ENCODE measurements around the gene MRPS7.
"Not testable (repeated sequence)": the region's sequence is repeated elsewhere in the genome, so short reads cannot be mapped to it uniquely, and the experiment has no call there.

MRPS7 gene

DNA sequence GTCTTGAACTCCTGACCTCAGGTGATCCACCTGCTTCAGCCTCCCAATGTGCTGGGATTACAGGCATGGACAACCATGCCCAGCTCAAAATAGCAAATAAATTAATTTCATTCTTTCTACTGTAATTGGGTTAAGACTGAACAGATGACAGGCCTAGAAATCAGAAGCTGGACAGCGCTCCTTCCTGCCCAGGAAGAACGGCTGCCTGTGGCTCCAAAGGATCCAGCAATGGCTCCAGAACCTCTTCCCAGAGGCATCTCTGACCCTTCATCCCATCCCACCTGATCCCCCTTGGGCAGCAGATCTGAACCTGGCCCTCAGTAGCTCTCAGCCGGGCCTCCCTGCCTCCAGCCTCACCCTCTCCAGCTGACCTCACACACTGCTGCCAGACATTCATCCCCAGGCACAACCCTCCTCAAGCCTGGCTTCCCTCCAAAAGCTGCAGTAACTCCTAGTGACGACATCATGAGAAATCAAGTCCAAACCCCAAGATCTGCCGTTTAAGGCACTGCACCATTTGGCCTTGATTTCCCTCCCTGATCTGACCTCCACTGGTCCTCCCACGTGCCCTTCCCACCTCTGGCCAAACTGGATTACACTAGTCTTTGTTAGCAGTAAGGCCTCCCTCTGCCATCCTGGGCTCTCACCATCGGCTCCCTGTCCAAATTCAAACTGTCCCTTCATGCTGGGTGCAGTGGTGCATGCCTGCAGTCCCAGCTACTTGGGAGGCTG is 12.5 kb downstream of the MRPS7 start:
- CTCF ChIA-PET, result interaction anchor here (0.6 to 1.4 kb wide), 2 partner anchors 9 to 15 kb away, joined by 5 to 6 read pairs; partner anchors contain the start of gene SLC25A19
- TF ChIP-seq, protein P1, sequence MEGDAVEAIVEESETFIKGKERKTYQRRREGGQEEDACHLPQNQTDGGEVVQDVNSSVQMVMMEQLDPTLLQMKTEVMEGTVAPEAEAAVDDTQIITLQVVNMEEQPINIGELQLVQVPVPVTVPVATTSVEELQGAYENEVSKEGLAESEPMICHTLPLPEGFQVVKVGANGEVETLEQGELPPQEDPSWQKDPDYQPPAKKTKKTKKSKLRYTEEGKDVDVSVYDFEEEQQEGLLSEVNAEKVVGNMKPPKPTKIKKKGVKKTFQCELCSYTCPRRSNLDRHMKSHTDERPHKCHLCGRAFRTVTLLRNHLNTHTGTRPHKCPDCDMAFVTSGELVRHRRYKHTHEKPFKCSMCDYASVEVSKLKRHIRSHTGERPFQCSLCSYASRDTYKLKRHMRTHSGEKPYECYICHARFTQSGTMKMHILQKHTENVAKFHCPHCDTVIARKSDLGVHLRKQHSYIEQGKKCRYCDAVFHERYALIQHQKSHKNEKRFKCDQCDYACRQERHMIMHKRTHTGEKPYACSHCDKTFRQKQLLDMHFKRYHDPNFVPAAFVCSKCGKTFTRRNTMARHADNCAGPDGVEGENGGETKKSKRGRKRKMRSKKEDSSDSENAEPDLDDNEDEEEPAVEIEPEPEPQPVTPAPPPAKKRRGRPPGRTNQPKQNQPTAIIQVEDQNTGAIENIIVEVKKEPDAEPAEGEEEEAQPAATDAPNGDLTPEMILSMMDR (conservative IDR thresholded peaks at IDR 0.05; ENCODE audit: low read depth), result no peak
- peak; percentile 62 for DNase-seq (ENCODE audit: low spot score)
- POLR2A ChIA-PET (ENCODE audit: low non-redundant PET), result no interaction called here
- H3K27ac ChIP-seq, result peak overlapping the region; percentile 89

DNA sequence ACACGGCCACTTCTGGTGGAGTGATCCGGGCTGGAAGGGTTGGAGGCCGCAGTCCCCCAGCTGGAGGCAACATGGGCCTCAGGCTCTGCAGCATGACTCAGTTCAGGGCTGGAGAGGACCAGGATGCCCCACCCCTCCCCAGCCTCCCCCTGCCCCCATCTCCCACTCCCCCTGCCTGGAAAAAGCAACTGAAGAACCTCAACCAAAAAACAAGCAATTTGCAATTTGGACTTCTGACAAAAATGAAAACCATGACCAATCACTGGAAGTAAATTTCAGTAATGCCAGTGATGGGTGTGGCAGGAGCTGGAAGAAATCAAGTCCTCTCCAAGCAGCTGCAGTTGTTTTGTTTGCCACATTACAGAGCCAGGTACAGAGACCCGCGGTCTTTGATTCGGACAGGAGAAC is 16.0 kb downstream of the MRPS7 start:
- peak overlapping the region; percentile 74 for H3K27ac ChIP-seq
- TF ChIP-seq, protein P1 (conservative IDR thresholded peaks at IDR 0.05; ENCODE audit: low read depth), result no peak
- POLR2A ChIA-PET (ENCODE audit: low non-redundant PET), result no interaction called here
- CTCF ChIA-PET, result interaction anchor here (0.6 kb wide), 1 partner anchor 15 kb away, joined by 3 read pairs; no protein-coding TSS in a partner anchor
- DNase-seq (ENCODE audit: low spot score), result no peak

DNA sequence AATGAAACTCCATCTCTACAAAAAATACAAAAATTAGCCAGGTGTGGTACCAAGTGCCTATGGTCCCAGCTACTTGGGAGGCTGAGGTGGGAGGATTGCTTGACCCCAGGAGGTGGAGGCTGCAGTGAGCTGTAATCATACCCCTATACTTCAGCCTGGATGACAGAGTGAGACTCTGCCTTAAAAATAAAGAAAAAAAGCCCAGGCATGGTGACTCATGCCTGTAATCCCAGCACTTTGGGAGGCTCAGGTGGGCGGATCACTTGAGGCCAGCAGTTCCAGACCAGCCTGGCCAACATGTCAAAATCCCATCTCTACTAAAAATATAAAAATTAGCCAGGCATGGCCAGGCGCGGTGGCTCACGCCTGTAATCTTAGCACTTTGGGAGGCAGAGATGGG is 18.5 kb downstream of the MRPS7 start:
- CTCF ChIA-PET, result interaction anchor here (0.6 kb wide), 1 partner anchor 119 kb away, joined by 3 read pairs; no protein-coding TSS in a partner anchor
- POLR2A ChIA-PET (ENCODE audit: low non-redundant PET); DNase-seq (ENCODE audit: low spot score): not testable (repeated sequence)
- H3K27ac ChIP-seq, result peak overlapping the region; percentile 19

DNA sequence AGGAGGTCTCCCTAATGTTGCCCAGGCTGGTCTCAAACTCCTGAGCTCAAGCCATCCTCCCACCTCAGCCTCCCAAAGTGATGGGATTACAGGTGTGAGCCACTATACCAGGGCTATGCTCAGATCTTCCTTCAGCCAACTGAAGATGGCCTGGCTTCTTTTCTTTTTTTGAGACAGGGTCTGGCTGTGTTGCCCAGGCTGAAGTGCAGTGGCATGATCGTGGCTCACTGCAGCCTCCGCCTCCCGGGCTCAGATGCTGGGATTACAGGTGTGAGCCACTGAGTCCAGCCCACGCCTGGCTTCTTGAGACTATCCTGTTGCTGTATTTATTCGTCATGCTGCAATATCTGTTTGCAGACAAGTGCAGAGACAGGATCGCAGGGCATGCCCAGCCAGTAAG is 23.4 kb downstream of the MRPS7 start:
- DNase-seq (ENCODE audit: low spot score), result no peak
- TF ChIP-seq, protein P1 (conservative IDR thresholded peaks at IDR 0.05; ENCODE audit: low read depth), result no peak
- ChIA-PET POLR2A (ENCODE audit: low non-redundant PET) (no interaction called here), CTCF (interaction anchor here (0.6 to 1.5 kb wide), 3 partner anchors 127 to 575 kb away, joined by 3 to 8 read pairs (median 3); no protein-coding TSS in a partner anchor)
- peak overlapping the region; percentile 28; the same call in 1 of the 2 replicates for H3K27ac ChIP-seq

DNA sequence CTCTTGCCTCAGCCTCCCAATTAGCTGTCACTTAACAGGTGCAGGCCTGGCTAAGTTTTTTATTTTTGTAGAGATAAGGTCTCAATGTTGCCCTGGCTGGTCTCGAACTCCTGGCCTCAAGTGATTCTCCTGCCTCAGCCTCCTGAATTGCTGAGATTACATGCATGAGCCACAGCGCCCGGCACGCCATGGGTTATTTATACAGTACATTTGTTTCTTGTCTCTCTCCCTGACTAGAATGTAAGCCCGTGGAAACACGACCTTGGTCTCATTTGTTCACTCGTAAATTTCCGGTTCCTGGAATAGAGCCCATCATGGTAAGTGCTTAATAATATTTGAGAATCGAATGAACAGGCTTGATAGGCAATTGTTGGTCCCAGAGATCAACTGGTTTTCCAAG is 25.5 kb downstream of the MRPS7 start:
- ChIA-PET CTCF (interaction anchor here (0.6 kb wide), 2 partner anchors 17 to 116 kb away, joined by 4 to 5 read pairs; no protein-coding TSS in a partner anchor), POLR2A (ENCODE audit: low non-redundant PET) (no interaction called here)
- peak overlapping the region; percentile 28; the same call in 1 of the 2 replicates for H3K27ac ChIP-seq
- DNase-seq (ENCODE audit: low spot score), result no peak
- TF ChIP-seq, protein P1 (conservative IDR thresholded peaks at IDR 0.05; ENCODE audit: low read depth), result no peak

DNA sequence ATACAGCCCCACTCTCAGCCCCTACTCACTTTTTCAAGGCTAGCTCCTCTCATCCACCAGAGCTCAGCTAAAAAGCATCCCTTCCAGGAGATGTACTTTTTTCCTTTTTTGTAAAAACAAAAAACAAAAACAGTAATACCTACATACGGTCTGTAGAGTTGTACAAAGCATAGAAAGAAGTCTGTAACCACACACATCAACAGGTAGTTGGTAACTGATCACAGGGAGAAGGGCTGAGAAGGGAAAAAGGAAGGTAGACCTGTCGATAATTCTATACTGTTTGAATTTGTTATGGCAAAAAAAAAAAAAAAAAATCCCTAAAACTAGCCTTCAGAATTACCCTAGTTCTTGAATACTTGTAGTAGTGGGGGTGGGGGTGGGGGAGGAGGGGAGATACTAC is 26.7 kb downstream of the MRPS7 start:
- peak overlapping the region; percentile 92 for H3K27ac ChIP-seq
- TF ChIP-seq, protein P1 (conservative IDR thresholded peaks at IDR 0.05; ENCODE audit: low read depth), result no peak
- ChIA-PET POLR2A (ENCODE audit: low non-redundant PET) (interaction anchor here (1.7 to 2.3 kb wide), 2 partner anchors 18 to 27 kb away, joined by 9 read pairs; partner anchors contain the start of genes GGA3, MIF4GD and MRPS7), CTCF (interaction anchor here (1.0 kb wide), 1 partner anchor 14 kb away, joined by 5 read pairs; no protein-coding TSS in a partner anchor)
- no peak for DNase-seq (ENCODE audit: low spot score)

DNA sequence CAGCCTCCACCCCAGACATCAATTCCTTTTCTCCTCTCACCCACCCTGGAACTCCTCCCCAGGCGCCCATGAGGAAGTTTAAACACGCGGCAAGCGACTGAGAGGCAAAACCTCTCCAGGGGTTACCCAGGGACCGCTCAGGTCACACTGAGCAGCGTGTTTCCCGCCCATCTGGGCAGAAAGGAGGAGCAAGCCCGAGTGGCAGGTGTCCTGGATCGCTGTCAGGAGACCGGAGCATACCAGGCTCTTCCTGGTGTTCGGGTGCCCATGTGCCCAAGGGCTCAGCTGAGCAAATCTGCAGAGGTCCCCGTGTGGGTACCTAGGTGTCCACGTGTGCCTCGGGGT is 27.1 kb downstream of the MRPS7 start:
- DNase-seq (ENCODE audit: low spot score), result peak; percentile 50
- ChIA-PET POLR2A (ENCODE audit: low non-redundant PET) (interaction anchor here (0.7 to 2.3 kb wide), 3 partner anchors 18 to 27 kb away, joined by 5 to 9 read pairs (median 9); partner anchors contain the start of genes GGA3, MIF4GD and MRPS7), CTCF (interaction anchor here (0.9 to 1.0 kb wide), 2 partner anchors 14 to 17 kb away, joined by 5 read pairs; partner anchors contain the start of gene MIF4GD)
- H3K27ac ChIP-seq, result peak overlapping the region; percentile 92
- TF ChIP-seq, protein P1 (conservative IDR thresholded peaks at IDR 0.05; ENCODE audit: low read depth), result no peak

Data from RWPE1 (cell line).